Endothelial cell of umbilical vein (primary cell): ENCODE results near the gene EOLA1. TPM values are rescaled to one million over a fixed set of nuclear protein-coding genes. Genes with fewer than 3 reads are reported as not detected.
"Not testable (repeated sequence)": the region's sequence is repeated elsewhere in the genome, so short reads cannot be mapped to it uniquely, and the experiment has no call there.

ENCODE experiments used
- BruUV-seq: library from RNA; stranded (reverse); fragments of 400-500 nt; replicated peaks from 2 replicates; lab custom pipeline; 2021; lab: Mats Ljungman, UMichigan
- CTCF ChIA-PET: fragments of 300-600, 350-600 bp; sonication (Branson Sonifier 250); formaldehyde crosslinking; loops from one replicate; lab custom pipeline; 2021; ENCODE audit warnings: antibody characterized with exemption, inconsistent platforms; lab: Charles Lee
- POLR2A ChIA-PET: fragments of 300-600, 350-600 bp; sonication (Branson Sonifier 250); formaldehyde crosslinking; loops from one replicate; lab custom pipeline; 2021; ENCODE audit warnings: antibody characterized with exemption, inconsistent platforms; lab: Charles Lee
- DNase-seq: peaks from one replicate; pipeline ENCODE4 v3.0.0-alpha.2; 2011; ENCODE audit warnings: low read depth, low spot score
- FAIRE-seq: peaks from 2 replicates; lab custom pipeline; 2011; peaks lifted over from hg19 to GRCh38; lab: Jason Lieb, UNC
- H2AFZ ChIP-seq: 2 replicates; pipeline ENCODE4 v1.6.0; 2012; ENCODE audit warnings: low read depth, low read length, control low read depth, inconsistent platforms
- H3K27ac ChIP-seq: 2 replicates; pipeline ENCODE4 v1.5.1; 2011; ENCODE audit warnings: low read depth, mild to moderate bottlenecking, control low read depth, low read length, moderate library complexity; ENCODE audit not compliant: insufficient read depth
- H3K27me3 ChIP-seq, 2 experiments: 2 replicates each; pipeline versions ENCODE4 v1.6.0 to v1.6.1; 2011; ENCODE audit warnings: low read length in 2 of 2, mixed read lengths in 1 of 2; ENCODE audit not compliant: control insufficient read depth in 2 of 2, insufficient read depth in 2 of 2
- H3K36me3 ChIP-seq, 2 experiments: 2 replicates in 1 of 2; 3 replicates in 1 of 2; pipeline ENCODE4 v1.5.1; 2011; ENCODE audit warnings: low read length in 2 of 2, mild to moderate bottlenecking in 1 of 2, moderate library complexity in 1 of 2; ENCODE audit not compliant: control insufficient read depth in 2 of 2, insufficient read depth in 2 of 2; ENCODE audit errors: extremely low read depth in 1 of 2
- H3K4me1 ChIP-seq: 3 replicates; pipeline ENCODE4 v1.5.1; 2011; ENCODE audit warnings: mild to moderate bottlenecking, low read length; ENCODE audit not compliant: control insufficient read depth, insufficient read depth; ENCODE audit errors: extremely low read depth
- H3K4me2 ChIP-seq: 2 replicates; pipeline ENCODE4 v1.6.1; 2011; ENCODE audit warnings: low read length, control low read depth, mixed read lengths; ENCODE audit not compliant: insufficient read depth
- H3K4me3 ChIP-seq, 3 experiments: fragments of 200-600 bp in 1 of 3; sonication (generic), shearing (Covaris generic) in 1 of 3; replicated peaks in 1 of 3; 2 replicates each; pipeline ENCODE4 v1.5.1; 2011 to 2016; ENCODE audit warnings: control low read depth in 3 of 3, low read length in 3 of 3, mild to moderate bottlenecking in 2 of 3, inconsistent platforms in 1 of 3, low read depth in 1 of 3, moderate library complexity in 1 of 3; ENCODE audit not compliant: insufficient read depth in 1 of 3
- H3K79me2 ChIP-seq: 2 replicates; pipeline ENCODE4 v1.6.0; 2012; ENCODE audit warnings: low read length, inconsistent platforms; ENCODE audit not compliant: control insufficient read depth, insufficient read depth
- H3K9ac ChIP-seq: replicated peaks from 2 replicates; pipeline ENCODE3; 2011; ENCODE audit warnings: low read length, control low read depth; ENCODE audit not compliant: insufficient read depth; ENCODE audit errors: extremely low read depth
- H3K9me1 ChIP-seq: replicated peaks from 3 replicates; pipeline ENCODE4 v1.6.0; 2011; ENCODE audit warnings: mild to moderate bottlenecking, low read length; ENCODE audit not compliant: control insufficient read depth, insufficient read depth; ENCODE audit errors: extremely low read depth
- H3K9me3 ChIP-seq: replicated peaks from 2 replicates; pipeline ENCODE4 v1.5.1; 2012; ENCODE audit warnings: low read length, inconsistent platforms; ENCODE audit not compliant: control insufficient read depth, insufficient read depth
- H4K20me1 ChIP-seq: replicated peaks from 2 replicates; pipeline ENCODE3; 2011; ENCODE audit warnings: mild to moderate bottlenecking, low read length; ENCODE audit not compliant: control insufficient read depth, insufficient read depth; ENCODE audit errors: extremely low read depth
- CTCF ChIP-seq, 2 donors: IDR thresholded peaks; 1 replicate in 1 of 2; 2 replicates in 1 of 2; pipeline ENCODE4 v1.5.1; 2011; ENCODE audit warnings: low read length in 2 of 2, mild to moderate bottlenecking in 2 of 2, moderate library complexity in 2 of 2, control low read depth in 1 of 2, inconsistent platforms in 1 of 2, low read depth in 1 of 2; ENCODE audit not compliant: insufficient read depth in 1 of 2; ENCODE audit errors: extremely low read depth in 1 of 2
- EZH2 ChIP-seq: IDR thresholded peaks from 2 replicates; pipeline ENCODE4 v1.6.1; 2012; ENCODE audit warnings: borderline replicate concordance, low read depth, mild to moderate bottlenecking, moderate library complexity, low read length, inconsistent platforms; ENCODE audit not compliant: severe bottlenecking
- POLR2A ChIP-seq: IDR thresholded peaks from 2 replicates; pipeline ENCODE4 v1.6.1; 2012; ENCODE audit warnings: low read depth, mild to moderate bottlenecking, control low read depth, low read length
- POLR2AphosphoS5 ChIP-seq: IDR thresholded peaks from 2 replicates; pipeline ENCODE4 v1.6.1; 2012; ENCODE audit warnings: low read depth, mild to moderate bottlenecking, control low read depth, low read length, moderate library complexity; ENCODE audit not compliant: insufficient read depth
- dilution Hi-C: fragments of 300-500 bp; cut with MboI; formaldehyde crosslinking; loops from one replicate; pipeline ENCODE4 v1.15.0; 2019; ENCODE audit warnings: low sequenced_read_pairs; ENCODE audit not compliant: extremely low pct_ligation_motif_present
- intact Hi-C: fragments of 100-400 bp; cut with micrococcal nuclease; formaldehyde crosslinking; loops from one replicate; pipeline ENCODE4 v1.10.0; 2022
- polyA plus RNA-seq, 4 experiments: library from polyadenylated mRNA; depleted of rRNA in 3 of 4; stranded (reverse) in 3 of 4; unstranded in 1 of 4; fragments of >200 nt; gene quantifications; 2 replicates each; pipeline versions ENCODE4 v1.2.1 to v1.2.3, GENCODE V29; 2011 to 2012; ENCODE audit warnings: missing spikeins in 1 of 4
- total RNA-seq: library from RNA; stranded (reverse); gene quantifications from 2 replicates; pipeline ENCODE4 v1.2.3, GENCODE V29; 2021

EOLA1 gene
- total and polyA plus RNA-seq, 2 donors (not counting 3 experiments of a cell fraction or from before 2014, with no cell fraction given): 12.5 to 24.6 TPM

GRCh38 chrX:149572743-149573142 lies 31.9 kb downstream of the EOLA1 start:
- TF ChIP-seq POLR2A (no peak), EZH2 (no peak), POLR2AphosphoS5 (no peak), CTCF (IDR thresholded peaks at IDR 0.05; ENCODE audit: extremely low read depth in 1 of 2, insufficient read depth in 1 of 2, low read depth in 1 of 2, low read length in 2 of 2) (no peak)
- no TSS peak for BruUV-seq
- H3K27ac ChIP-seq: no peak overlapping the region
- CTCF ChIA-PET: no interaction called here
- DNase-seq: no peak
- no peaks in the 10 kb centered on the region for H3K9me3 ChIP-seq
- FAIRE-seq: no peak
- no peaks in the 10 kb centered on the region for H3K9me1 ChIP-seq
- no peak overlapping the region for H3K4me3 ChIP-seq
- intact Hi-C loops: no loop called here
- H3K9ac ChIP-seq: no peak overlapping the region
- no peaks in the 10 kb centered on the region for H3K4me1 ChIP-seq
- dilution Hi-C loops: no loop called here
- H3K79me2 ChIP-seq: no peaks in the 10 kb centered on the region
- POLR2A ChIA-PET: no interaction called here
- no peak overlapping the region for H3K4me2 ChIP-seq
- no peaks in the 10 kb centered on the region for H3K27me3 ChIP-seq
- no peak overlapping the region for H2AFZ ChIP-seq
- H4K20me1 ChIP-seq: no peaks in the 10 kb centered on the region
- no peaks in the 10 kb centered on the region for H3K36me3 ChIP-seq

- H3K4me3 ChIP-seq, BruUV-seq, H3K9me3 ChIP-seq, H3K36me3 ChIP-seq, H2AFZ ChIP-seq, CTCF ChIA-PET, H3K9ac ChIP-seq, H3K27me3 ChIP-seq, H4K20me1 ChIP-seq, H3K9me1 ChIP-seq, H3K4me1 ChIP-seq, DNase-seq, dilution Hi-C loops, H3K27ac ChIP-seq, intact Hi-C loops, H3K4me2 ChIP-seq, H3K79me2 ChIP-seq, FAIRE-seq, POLR2A ChIA-PET: not testable (repeated sequence)
Measured at GRCh38 chrX:149573456-149573855, 32.6 kb downstream of the EOLA1 start.

GRCh38 chrX:149585631-149586030 lies 44.8 kb downstream of the EOLA1 start:
- dilution Hi-C loops, DNase-seq, H3K27ac ChIP-seq, POLR2A ChIA-PET, H3K9me1 ChIP-seq, H3K9me3 ChIP-seq, FAIRE-seq, intact Hi-C loops, H3K36me3 ChIP-seq, H4K20me1 ChIP-seq, H3K27me3 ChIP-seq, H2AFZ ChIP-seq, CTCF ChIA-PET, H3K79me2 ChIP-seq, BruUV-seq, H3K4me2 ChIP-seq, H3K9ac ChIP-seq, H3K4me3 ChIP-seq, H3K4me1 ChIP-seq: not testable (repeated sequence)
